SK-MEL-5 (cell line): ENCODE data around the gene POLR2E. TPM values are rescaled to one million over a fixed set of nuclear protein-coding genes. Genes with fewer than 3 reads are reported as not detected.

Experiments used
- DNase-seq: peaks from one replicate; pipeline ENCODE4 v3.0.0-alpha.2; 2016; ENCODE audit warnings: low read depth, low spot score
- in situ Hi-C: cut with HindIII; loops from 2 replicates; pipeline ENCODE4 v1.10.0; 2016; ENCODE audit warnings: low sequenced_read_pairs, high pct_unique_total_duplicates, low pct_unique_long_range_greater_than_20kb
- total RNA-seq: library from RNA; depleted of rRNA; stranded (reverse); fragments of >200 nt; shearing (Covaris generic); gene quantifications from 2 replicates; pipeline ENCODE4 v1.2.3, GENCODE V29; 2014

POLR2E gene
- total RNA-seq, 1 experiment from 2014 or later: 132 TPM

GRCh38 chr19:1073956-1074517 lies 21.1 kb downstream of the POLR2E start:
- in situ Hi-C loops: no loop called here
- no peak for DNase-seq

GRCh38 chr19:1073063-1073955 lies 21.9 kb downstream of the POLR2E start:
- in situ Hi-C loops: no loop called here
- DNase-seq: no peak

DNA sequence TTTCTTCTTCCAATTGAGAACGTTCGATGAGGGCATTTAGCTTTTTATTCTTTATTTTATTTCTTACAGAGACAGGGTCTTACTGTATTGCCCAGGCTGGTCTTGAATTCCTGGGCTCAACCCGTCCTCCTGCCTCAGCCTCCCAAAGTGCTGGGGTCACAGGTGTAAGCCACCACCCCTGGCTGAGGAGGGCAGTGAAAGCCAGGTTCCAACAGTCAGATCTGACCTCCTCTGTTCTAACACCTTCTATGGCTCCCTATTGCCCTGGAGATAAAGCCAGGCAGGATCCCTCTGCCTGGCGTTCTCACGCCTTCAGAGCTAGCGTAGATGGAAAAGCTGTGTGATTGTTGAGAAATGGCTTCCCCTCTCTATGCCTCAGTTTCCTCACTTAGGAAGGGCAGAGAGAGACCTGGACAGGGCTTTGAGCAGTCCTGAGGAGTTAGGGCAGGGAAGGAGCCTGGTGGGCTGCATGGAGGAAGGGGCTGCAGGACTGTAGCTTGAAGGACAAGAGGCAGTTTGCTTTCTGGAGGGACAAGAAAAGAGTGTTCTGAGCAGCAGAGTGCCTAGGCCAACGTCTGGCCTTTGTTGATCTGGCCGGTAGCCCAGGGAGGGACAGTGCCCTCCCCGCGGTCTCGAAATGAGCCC lies 22.7 kb downstream of the POLR2E start:
- no peak for DNase-seq
- in situ Hi-C loops: no loop called here

DNA sequence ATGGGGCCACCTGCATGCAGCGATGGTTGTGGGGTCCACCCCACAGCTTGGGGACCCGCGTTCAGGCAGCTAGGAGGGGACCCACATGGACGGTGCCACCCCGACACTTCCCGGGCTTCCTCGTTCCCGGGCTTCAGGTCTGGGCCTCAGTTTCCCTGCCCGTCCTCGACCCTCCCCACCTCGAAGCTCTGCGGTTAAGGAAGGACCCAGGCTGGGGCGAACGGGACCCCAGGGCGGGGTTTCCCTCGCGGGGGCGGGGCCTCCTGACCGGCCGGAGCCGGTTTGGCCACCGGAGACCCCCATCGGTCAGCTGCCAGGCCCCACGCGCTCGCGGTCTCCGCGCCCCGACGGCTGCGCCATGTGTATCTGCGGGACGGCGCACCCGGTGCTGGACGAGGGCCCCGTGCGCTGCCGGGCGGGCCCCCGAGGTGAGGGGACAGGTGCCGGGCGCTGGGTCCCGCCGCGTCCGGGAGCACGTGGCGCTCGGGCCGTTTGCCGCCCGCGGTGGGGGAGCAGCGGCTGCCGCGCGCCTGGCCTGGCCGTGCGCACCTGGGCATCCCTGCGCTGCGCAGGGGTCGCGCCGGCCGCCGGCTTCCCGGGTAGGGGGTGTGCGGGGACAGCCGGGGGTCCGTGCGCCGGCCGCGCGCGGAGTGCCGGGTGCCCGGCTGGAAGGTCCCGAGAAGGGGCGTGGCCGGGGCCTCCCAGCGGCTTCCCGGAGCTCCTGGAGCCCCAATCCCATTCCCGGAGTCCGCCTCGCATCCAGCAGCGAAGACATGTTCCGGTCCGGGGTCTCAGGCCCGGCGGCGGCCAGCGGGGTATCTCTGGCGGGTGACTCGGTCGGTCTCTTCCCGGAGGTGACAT lies 24.0 kb downstream of the POLR2E start:
- in situ Hi-C loops: no loop called here
- DNase-seq: no peak

- no peak for DNase-seq
- in situ Hi-C loops: no loop called here
Measured at GRCh38 chr19:1070576-1070930, 24.6 kb downstream of the POLR2E start.

- no peak for DNase-seq
- in situ Hi-C loops: no loop called here
Measured at GRCh38 chr19:1069009-1069779, 26.0 kb downstream of the POLR2E start.

DNA sequence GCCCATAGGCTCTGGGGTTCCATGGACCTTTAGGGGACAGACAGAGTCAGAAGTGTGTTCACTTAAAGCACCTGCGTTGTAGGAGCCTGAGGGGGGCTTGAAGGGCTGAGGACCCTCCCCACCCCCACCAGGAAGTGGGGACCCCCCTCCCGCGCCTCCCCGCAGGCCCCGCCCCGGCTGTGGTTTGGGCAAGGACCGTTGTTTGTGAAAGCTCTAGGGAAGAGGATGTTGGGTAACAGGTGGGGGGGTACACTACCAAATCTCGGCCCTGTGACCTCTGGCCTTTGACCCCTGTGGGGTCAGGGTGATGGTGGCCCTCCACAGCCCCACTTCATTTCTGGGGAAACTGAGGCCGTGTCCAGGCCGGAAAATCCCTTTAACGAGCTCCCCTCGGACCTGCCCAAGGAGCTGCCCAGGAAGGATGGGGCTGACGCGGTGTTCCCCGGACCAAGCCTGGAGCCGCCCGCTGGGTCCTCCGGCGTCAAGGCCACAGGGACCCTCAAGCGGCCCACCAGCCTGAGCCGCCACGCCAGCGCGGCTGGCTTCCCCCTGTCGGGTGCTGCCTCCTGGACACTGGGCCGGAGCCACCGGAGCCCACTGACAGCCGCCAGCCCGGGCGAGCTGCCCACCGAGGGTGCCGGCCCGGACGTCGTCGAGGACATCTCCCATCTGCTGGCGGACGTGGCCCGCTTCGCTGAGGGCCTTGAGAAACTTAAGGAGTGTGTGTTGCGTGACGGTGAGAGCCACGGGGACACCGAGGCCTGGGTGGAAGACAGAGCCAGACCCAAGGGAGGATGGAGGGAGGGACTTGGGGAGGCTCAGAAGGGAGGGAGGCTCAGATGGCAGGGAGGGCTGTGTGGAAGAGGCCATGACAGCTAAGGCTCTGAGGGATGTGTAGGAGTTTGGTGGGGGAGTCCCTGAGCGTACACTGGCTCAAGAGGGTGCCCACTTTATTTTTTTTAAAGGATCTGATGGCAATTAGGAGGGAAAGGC lies 26.9 kb downstream of the POLR2E start:
- in situ Hi-C loops: no loop called here
- DNase-seq: no peak

GRCh38 chr19:1067341-1067957 lies 27.7 kb downstream of the POLR2E start:
- no peak for DNase-seq
- in situ Hi-C loops: no loop called here

- no peak for DNase-seq
- in situ Hi-C loops: no loop called here
Measured at GRCh38 chr19:1066748-1067340, 28.3 kb downstream of the POLR2E start, which contains the start of gene ARHGAP45. Gene ARHGAP45, plus strand, starts transcription at chr19:1067167. Its CDS starts 239 bp downstream, at chr19:1067406.

DNA sequence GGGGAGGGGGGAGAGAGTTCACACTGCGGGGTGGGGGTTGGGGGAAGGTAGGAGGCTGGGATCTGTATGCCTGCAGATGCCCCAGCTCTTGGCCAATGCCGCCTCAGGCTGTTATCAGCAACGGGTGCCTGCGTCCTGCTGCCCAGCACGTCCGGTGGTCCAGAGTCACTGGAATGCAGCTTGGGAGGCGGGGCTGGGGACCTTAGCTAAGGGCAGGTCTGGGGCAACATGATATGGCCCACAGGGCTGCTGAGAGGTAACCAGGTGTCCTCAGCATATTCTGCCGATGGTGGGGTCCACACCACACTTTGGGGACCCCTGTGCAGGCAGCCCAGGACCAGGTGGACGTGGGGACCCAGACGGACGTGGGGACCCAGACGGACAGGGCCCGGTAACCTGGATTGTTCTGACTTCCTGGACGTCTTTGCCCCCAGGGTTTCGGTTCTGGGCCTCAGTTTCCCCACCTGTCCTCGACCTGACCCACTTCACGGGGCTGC lies 28.9 kb downstream of the POLR2E start:
- DNase-seq: no peak
- in situ Hi-C loops: no loop called here

GRCh38 chr19:1065606-1066109 lies 29.5 kb downstream of the POLR2E start:
- DNase-seq: no peak

GRCh38 chr19:1064661-1065605 lies 30.2 kb downstream of the POLR2E start:
- in situ Hi-C loops: no loop called here
- DNase-seq: no peak

More at GRCh38 chr19:1065606-1066109, 29.5 kb downstream of the POLR2E start:
- in situ Hi-C loops: no loop called here

DNA sequence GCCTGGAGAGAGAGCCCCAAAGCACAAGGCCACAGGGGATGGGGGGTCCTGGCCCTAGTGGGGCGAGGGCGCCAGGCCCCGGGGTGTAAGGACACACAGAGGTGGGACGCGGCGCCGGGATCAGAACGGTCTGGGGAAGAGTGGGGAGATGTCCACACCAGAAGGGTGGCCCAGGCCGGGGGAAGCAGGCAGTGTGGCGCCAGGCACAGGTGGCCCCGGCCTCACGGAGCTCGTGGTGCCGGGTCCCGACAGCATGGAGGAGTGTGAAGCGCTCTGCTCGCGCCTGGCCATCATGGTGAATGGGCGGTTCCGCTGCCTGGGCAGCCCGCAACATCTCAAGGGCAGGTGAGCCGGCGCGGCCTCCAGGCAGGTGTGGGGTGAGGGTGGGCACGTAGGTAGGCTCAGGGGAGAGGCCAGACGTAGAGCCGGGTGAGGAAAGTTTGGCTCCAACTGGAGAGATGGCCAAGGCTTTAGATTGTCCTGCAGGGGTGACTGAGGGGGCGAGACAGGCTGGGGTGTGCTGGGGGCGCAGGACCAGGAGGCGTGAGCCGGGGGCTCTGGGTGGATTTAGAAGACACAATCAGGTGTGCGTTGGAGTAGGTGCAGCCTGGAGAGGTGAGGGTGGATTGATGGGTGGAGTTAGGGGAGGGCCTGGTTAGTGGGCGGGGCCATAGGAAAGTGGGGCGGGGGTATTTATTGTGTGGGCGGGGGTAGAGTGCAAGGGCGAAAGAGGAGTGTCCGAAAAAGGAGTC lies 31.1 kb downstream of the POLR2E start:
- DNase-seq: no peak
- in situ Hi-C loops: no loop called here
